ENCODE measurements around the gene TRAPPC3.

Gene TRAPPC3

DNA sequence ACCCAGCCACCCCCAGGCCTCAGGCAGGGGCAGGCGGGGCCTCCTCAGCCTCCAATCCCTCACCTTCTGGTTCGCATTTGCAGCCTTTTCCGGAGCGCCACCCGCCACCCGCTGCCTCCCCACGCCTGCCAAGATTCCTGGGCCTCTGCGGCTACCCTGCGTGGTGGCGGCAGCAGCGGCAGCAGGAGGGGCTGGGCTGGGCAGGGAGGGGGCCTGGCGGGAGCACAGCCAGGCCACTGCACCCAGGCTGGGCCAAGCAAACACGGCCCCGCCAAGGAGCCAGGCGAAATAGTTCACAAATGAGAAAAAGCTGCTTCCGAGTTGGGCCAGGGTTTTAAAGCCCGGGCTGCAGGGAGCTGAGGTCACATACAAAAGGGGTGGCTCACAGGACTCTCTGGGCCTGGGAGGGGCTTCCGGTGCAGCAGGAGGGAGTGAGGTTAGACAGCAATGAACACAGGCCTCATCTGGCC, 34.1 kb downstream of the TRAPPC3 start:
- Histone ChIP-seq H3K4me3 (peak overlapping the region; percentile 3 to 18), H3K36me3 (peaks cover 0 to 8% (median 0%) of the 10 kb centered on the region in 3 donors), H3K27me3 (no peaks in the 10 kb centered on the region), H3K27ac (peak overlapping the region; percentile 83 to 93), H3K9me3 (no peaks in the 10 kb centered on the region), H3K4me1 (peaks cover 0 to 64% (median 49%) of the 10 kb centered on the region in 4 donors)
- peak; percentile 47 to 93 for DNase-seq
- TF ChIP-seq, protein P1, sequence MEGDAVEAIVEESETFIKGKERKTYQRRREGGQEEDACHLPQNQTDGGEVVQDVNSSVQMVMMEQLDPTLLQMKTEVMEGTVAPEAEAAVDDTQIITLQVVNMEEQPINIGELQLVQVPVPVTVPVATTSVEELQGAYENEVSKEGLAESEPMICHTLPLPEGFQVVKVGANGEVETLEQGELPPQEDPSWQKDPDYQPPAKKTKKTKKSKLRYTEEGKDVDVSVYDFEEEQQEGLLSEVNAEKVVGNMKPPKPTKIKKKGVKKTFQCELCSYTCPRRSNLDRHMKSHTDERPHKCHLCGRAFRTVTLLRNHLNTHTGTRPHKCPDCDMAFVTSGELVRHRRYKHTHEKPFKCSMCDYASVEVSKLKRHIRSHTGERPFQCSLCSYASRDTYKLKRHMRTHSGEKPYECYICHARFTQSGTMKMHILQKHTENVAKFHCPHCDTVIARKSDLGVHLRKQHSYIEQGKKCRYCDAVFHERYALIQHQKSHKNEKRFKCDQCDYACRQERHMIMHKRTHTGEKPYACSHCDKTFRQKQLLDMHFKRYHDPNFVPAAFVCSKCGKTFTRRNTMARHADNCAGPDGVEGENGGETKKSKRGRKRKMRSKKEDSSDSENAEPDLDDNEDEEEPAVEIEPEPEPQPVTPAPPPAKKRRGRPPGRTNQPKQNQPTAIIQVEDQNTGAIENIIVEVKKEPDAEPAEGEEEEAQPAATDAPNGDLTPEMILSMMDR (IDR thresholded peaks at IDR 0.05) = no peak
- intact Hi-C loops (cut with DNase I; ENCODE audit: low total_unique reads) = no loop called here

GRCh38 chr1:36114371-36114770, 34.9 kb downstream of the TRAPPC3 start:
- Histone ChIP-seq H3K9me3 (no peaks in the 10 kb centered on the region), H3K4me3 (no peak overlapping the region), H3K4me1 (peaks cover 0 to 56% (median 40%) of the 10 kb centered on the region in 4 donors), H3K36me3 (peaks cover 0 to 8% (median 0%) of the 10 kb centered on the region in 3 donors), H3K27ac (peak overlapping the region; percentile 83 to 93), H3K27me3 (no peaks in the 10 kb centered on the region)
- intact Hi-C loops (cut with DNase I; ENCODE audit: low total_unique reads) = no loop called here
- TF ChIP-seq, protein P1 (IDR thresholded peaks at IDR 0.05) = no peak
- DNase-seq = no peak

GRCh38 chr1:36112823-36113222, 36.5 kb downstream of the TRAPPC3 start:
- peaks cover 0 to 42% (median 35%) of the 10 kb centered on the region in 4 donors for H3K4me1 ChIP-seq
- intact Hi-C loops (cut with DNase I; ENCODE audit: low total_unique reads) = no loop called here
- no peaks in the 10 kb centered on the region for H3K27me3 ChIP-seq
- TF ChIP-seq, protein P1 (IDR thresholded peaks at IDR 0.05) = no peak
- no peaks in the 10 kb centered on the region for H3K9me3 ChIP-seq
- H3K27ac ChIP-seq = peak overlapping the region in 1 of 2 donors; percentile 28
- no peak overlapping the region for H3K4me3 ChIP-seq
- peaks cover 0 to 8% (median 0%) of the 10 kb centered on the region in 3 donors for H3K36me3 ChIP-seq
- DNase-seq = no peak

DNA sequence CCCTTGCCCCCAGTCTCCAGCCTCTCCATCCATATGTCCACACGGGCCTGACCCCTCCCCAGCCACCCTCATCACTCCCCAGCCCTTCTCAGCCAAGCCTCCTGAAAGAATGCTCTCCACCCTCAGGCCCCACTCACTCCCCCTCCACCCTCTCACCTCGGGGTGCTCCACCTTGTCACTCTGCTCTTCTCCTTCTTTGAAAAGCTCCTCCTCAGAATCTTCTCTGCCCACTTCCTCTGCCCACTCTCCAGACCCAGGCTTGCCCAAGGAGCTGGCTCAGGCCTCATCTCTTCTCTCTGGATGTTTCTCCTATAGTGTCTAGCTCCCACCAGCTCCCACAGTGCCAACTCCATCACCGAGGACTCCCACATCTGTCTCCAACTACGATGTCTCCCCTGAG, 38.1 kb downstream of the TRAPPC3 start:
- peaks cover 0 to 42% (median 22%) of the 10 kb centered on the region in 4 donors for H3K4me1 ChIP-seq
- H3K36me3 ChIP-seq = peaks cover 0 to 8% (median 0%) of the 10 kb centered on the region in 3 donors
- H3K9me3 ChIP-seq = no peaks in the 10 kb centered on the region
- no peak for DNase-seq
- H3K27ac ChIP-seq = no peak overlapping the region
- intact Hi-C loops (cut with DNase I; ENCODE audit: low total_unique reads) = no loop called here
- TF ChIP-seq, protein P1 (IDR thresholded peaks at IDR 0.05) = no peak
- H3K27me3 ChIP-seq = no peaks in the 10 kb centered on the region
- H3K4me3 ChIP-seq = no peak overlapping the region

GRCh38 chr1:36109041-36109679, 40.1 kb downstream of the TRAPPC3 start:
- no peaks in the 10 kb centered on the region for H3K9me3 ChIP-seq
- TF ChIP-seq, protein P1 (IDR thresholded peaks at IDR 0.05) = no peak

More at GRCh38 chr1:36109041-36109679, 40.1 kb downstream of the TRAPPC3 start:
- no peak overlapping the region for H3K4me3 ChIP-seq
- peaks cover 0 to 8% (median 0%) of the 10 kb centered on the region in 3 donors for H3K36me3 ChIP-seq
- intact Hi-C loops (cut with DNase I; ENCODE audit: low total_unique reads) = no loop called here
- no peaks in the 10 kb centered on the region for H3K27me3 ChIP-seq
- no peak for DNase-seq
- H3K4me1 ChIP-seq = peaks cover 0 to 28% (median 3%) of the 10 kb centered on the region in 4 donors
- H3K27ac ChIP-seq = no peak overlapping the region
